Measurements from ENCODE around the gene MBNL1.
"Not testable (repeated sequence)": the region's sequence is repeated elsewhere in the genome, so short reads cannot be mapped to it uniquely, and the experiment has no call there.

MBNL1 gene

DNA sequence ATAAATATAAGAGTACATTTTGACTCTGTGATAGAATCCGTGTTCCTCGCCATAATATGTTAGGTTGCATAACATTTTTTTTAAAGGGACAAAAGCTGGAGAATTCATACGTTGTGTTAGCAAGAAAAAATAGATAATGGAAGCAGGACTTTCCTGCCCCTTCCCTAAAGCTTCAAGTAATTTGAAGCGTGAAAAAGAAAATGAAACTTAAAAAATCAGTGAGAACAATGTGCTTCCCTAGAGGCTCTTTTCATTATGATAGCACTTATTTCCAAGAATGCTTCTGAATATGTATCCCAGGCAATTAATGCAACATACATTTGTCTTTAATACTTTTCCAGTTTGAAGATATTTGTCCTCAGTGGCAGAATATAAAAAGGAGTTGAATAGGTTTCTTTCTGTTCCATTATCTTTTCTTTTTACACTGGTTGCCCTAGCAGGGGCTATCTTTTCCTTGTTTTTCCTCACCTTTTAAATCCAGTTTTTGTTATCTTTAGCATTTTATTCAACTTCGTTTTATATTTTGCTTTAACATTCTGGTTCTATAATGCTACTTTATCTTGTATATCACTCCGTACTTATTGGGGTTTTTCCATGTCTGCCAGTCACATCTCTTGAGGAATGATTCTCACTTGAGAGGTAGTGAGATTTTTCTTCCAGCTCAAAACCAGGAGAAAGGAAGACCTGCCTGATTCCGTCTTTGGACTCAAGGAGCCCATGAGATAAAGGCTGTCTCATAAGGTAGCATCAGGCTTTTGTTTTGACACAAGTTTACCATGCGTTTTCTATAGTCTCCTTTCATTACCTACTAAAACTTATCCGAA, 113.8 kb downstream of the MBNL1 start:
- DNase-seq: no peak

DNA sequence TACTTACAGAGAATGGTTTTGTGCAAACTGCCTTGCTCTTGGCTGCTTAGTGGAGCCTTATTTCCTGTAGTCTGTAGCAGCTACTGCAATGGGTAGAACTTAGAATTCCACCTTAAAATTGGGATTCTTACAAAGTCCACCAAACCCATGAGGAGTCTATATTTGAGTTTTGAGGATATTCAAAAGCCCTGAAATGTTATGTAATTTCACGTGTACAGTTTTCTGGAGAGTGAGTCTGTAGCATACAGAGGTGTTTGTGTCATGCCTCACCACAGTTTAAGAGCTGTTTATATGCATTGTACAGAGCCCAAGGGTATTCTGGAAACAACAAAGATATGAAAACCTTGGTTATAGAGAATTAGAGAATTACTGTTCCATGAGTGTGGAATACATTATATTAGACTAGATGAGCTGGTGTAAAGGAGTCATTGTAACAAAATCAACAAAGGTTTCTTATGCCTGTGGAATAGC, 114.4 kb downstream of the MBNL1 start:
- no peak for DNase-seq

GRCh38 chr3:152384412-152384811, 115.7 kb downstream of the MBNL1 start:
- DNase-seq: no peak

GRCh38 chr3:152385761-152386160, 117.0 kb downstream of the MBNL1 start:
- no peak for DNase-seq

DNA sequence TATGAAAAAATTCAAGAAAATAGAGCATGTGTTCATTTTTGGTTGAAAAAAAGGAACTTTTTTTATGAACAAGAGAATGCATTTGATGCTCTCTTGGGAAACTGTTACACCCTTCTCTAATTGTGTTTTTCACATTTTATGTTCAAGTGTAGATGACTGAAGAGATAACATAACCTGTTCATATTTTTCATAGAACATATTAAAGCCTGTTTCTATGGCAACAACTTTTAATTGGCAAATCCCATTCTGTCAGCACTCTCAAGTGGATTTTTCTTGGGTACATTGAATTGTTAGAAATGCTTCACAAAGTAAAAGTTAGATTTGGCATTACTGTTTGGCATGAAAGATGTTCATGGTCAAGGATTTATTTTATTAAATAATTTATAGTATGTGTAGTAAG, 117.5 kb downstream of the MBNL1 start:
- no peak for DNase-seq

- no peak for DNase-seq
These were observed 119.9 kb downstream of the MBNL1 start for GRCh38 chr3:152388631-152389030.

DNA sequence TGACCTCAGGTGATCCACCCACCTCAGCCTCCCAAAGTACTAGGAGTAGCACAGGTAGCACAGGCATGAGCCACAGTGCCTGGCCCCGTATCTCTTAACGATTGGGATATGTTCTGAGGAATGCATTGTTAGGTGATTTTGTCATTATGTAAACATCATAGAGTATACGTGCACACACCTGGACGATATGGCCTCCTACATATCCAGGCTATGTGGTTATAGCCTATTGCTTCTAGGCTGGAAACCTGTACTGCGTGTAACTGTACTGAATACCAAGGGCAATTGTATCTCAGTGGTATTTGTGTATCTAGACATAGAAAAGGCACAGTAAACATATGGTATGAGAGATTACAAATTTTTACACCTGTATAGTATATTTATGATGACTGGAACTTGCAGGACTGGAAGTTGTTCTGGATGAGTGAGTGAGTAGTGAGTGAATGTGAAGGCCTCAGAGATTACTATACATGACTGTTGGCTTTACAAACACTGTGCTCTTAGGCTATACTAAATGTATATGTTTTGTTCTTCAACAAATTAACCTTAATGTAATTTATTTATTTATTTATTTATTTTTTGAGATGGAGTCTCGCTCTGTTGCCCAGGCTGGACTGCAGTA, 120.7 kb downstream of the MBNL1 start:
- no peak for DNase-seq

- no peak for DNase-seq
These were observed 121.9 kb downstream of the MBNL1 start for GRCh38 chr3:152390647-152391046.

GRCh38 chr3:152391671-152392070, 122.9 kb downstream of the MBNL1 start:
- no peak for DNase-seq

DNA sequence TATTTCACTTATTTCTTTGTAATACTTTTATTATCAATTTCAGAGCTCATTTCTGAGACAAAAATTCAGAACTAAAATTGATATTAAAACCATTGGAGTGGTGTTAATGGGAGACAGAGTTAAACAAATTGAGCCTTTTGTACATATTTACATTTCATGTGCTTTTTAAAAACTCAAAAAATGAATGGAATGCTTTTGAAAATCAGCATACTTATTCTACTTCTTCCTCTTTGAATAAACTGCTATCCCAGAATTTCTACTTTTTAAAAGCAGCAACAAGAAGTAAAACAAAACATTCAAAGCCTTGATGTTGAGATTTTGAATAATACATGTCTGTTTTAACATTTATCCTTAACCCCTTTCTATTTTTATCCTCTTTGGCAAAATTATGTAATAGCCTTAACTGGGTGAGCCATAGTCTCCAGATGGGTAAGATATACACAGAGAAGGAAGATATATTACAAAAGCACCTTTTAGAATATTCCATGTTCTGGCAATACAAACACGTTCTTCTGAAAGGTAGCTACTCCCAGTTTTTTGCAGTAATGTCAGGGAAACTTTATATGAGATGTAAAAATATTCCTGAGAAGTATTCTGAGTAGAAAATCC, 123.6 kb downstream of the MBNL1 start:
- no peak for DNase-seq

- no peak for DNase-seq
These were observed 125.5 kb downstream of the MBNL1 start for GRCh38 chr3:152394246-152394645.

DNA sequence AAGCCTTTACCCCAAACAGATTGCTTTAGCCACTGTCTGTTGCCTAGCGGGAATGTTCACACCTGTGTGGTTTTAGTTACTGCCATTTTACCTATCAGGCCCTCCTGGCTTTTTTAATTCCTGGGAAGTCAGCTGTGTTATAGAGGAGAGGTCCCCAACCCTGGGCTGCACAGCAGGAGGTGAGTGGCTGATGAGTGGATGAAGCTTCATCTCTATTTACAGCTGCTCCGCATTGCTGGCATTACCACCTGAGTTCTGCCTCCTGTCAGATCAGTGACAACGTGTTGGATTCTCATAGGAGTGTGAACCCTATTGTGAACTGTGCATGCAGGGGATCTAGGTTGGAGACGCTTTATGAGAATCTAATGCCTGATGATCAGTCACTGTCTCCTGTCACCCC, 127.0 kb downstream of the MBNL1 start:
- DNase-seq: no peak

GRCh38 chr3:152396867-152397266, 128.1 kb downstream of the MBNL1 start:
- DNase-seq: no peak

- DNase-seq: not testable (repeated sequence)
These were observed 128.6 kb downstream of the MBNL1 start for GRCh38 chr3:152397348-152397747.

DNA sequence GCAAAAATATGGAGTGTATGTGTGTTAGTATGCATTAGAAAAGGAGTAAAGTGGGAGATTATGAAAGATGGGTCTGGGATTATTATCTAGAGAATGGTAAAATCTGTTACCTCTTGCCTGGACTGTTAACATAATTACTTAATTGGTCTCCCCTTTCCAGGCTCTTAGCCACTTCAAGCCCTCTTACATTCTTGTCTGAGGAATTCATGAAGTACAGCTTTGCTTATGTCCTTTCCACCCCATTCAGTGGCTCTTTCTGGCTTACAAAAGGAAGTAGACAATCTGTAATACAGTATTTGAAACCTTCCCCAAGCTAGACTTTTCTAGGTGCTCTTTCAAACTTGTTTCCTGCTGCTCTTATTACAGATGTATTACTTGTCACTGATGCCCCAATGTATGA, 129.8 kb downstream of the MBNL1 start:
- no peak for DNase-seq

- DNase-seq: no peak
These were observed 130.6 kb downstream of the MBNL1 start for GRCh38 chr3:152399374-152399773.

- no peak for DNase-seq
These were observed 132.2 kb downstream of the MBNL1 start for GRCh38 chr3:152400887-152401286.

DNA sequence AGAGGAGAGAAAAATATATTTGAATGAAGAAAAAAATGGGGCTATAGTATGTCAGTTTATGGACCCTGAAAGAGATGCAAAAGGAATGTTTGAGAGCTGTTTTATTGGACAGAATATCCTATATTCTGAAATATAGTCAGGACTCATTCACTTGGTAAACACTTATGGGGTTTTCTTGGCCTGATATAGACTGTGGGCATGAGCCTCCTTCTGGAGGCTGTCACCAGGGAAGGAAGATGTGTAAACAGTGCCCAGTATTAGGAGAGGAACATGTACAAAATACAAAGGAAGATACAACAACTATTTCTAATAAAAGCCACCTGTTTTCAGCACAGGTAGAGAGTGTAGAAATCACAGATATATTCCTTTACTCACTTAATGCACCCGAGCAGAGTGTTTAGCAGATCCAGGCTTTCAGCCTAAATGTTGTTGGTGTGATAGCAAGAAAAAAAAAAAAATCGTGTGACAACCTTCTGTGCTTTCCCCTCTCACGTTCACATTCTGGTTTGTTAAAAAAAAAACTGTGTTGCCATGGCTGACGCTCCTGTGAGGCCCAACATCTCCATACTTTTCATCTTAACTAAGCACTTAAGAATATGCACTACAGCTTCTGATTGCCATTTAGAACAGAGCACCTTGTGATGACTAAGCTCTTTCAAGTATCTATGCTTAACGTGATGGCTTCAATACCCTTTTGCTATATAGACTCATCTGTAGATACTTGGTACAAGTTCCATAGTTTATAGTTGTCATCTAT, 134.1 kb downstream of the MBNL1 start:
- DNase-seq: no peak

DNA sequence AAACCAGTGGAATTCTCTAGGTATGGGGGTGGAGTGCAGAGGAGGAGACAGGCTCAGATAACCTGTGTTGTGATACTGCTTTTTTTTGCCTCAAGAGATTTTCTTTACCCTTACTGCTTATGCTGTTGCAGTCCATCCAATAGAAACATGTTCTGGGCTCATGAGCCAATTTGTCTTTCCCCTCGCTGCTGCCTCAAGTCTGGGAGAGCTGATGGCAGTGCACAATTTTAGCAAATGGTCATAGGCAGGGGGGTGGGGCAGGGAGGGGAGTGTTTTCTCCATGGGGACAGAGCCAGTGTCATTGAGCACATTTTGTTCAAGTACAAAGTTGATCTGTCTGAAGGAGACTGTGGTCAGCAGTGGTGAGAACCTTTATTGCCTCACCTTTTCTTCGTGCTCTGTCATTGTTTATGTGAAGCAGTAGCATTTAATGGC, 134.9 kb downstream of the MBNL1 start:
- no peak for DNase-seq

DNA sequence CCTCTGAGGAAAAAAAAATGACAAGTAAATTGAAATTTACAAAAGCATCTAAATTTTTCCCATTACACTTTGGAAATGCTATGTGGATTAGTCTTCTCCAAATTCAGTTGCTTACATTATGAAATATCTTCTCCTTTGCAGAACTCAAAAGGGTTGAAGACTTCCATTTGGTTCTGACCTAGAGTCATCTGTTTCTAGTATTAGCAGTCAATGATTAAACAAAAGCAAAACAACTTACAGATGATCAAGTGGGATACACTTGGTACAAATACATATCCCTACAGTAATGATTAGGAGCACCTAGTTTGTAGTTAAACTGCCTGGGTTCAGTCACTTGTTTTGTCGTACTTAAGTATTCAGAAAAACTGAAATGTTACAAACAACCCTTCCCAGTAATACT, 136.2 kb downstream of the MBNL1 start:
- DNase-seq: no peak

DNA sequence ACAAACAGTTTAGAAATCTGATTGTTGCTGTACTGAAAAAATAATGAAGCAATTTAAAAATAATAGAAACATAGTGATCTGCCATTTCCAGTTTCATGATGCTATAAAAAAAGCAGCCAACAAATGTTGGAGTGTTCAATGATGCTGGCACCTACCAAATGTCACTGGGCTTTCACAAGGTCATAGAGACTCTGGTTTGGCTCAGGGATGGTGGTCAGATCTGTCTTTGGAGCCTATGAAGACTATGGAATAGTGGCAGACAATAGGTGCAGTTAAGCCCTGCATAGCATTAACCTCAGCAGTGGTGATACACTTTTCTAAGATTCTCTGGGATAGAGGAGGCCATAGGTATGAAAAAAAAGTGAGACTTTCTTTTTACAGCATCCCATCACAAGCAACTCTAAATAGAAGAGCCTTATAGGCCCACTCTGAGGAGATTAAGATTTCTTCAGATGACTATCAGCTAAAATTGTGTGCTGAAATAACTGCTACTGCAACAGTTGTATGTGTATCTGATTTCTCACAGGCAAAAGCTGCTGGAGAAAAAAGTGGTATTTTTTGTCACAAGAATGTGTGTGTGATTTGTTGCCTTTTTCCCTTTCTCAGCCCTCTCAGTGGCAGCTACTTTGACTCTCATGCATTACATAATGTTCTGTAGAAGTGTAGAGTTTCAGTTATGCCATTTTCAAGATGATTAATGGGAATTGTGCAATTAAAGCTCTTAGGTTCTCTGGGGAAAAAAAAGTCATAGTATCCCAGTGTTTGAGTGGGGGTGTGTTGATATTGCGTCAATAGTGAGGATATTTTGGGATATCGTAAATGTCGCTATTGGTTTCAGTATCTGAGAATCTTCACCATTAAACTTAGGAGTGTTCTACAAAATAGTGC, 137.4 kb downstream of the MBNL1 start:
- no peak for DNase-seq

- DNase-seq: no peak
These were observed 144.5 kb downstream of the MBNL1 start for GRCh38 chr3:152413240-152413639.

All from activated naive CD4-positive, alpha-beta T cell treated with anti-CD3 and anti-CD28 coated beads, Interleukin-2, amount 50 U/mL, for 16 hours (primary cell).